Activated T-cell treated with anti-CD3 and anti-CD28 coated beads for 48 hours (primary cell): Measurements from ENCODE around the gene ZNF782.
"Not testable (repeated sequence)": the region's sequence is repeated elsewhere in the genome, so short reads cannot be mapped to it uniquely, and the experiment has no call there.

Experiments
- DNase-seq: peaks from one replicate; pipeline ENCODE4 v3.0.0-alpha.2; 2020; ENCODE audit warnings: low read depth

ZNF782 gene

GRCh38 chr9:96854651-96855273 lies 448 bp upstream of the ZNF782 start:
- no peak for DNase-seq

GRCh38 chr9:96852676-96853075 lies 1.6 kb downstream of the ZNF782 start:
- DNase-seq, result no peak

GRCh38 chr9:96844040-96844439 lies 10.3 kb downstream of the ZNF782 start:
- no peak for DNase-seq

- no peak for DNase-seq
These were observed 35.8 kb downstream of the ZNF782 start for GRCh38 chr9:96818533-96818932.

GRCh38 chr9:96817973-96818372 lies 36.3 kb downstream of the ZNF782 start:
- DNase-seq, result no peak

- DNase-seq, result no peak
These were observed 40.7 kb downstream of the ZNF782 start for GRCh38 chr9:96813607-96814006.

GRCh38 chr9:96798959-96799358 lies 55.4 kb downstream of the ZNF782 start:
- DNase-seq, result not testable (repeated sequence)

- no peak for DNase-seq
These were observed 70.3 kb downstream of the ZNF782 start for GRCh38 chr9:96784021-96784420.

- DNase-seq, result no peak
These were observed 72.1 kb downstream of the ZNF782 start for GRCh38 chr9:96782235-96782634.

- DNase-seq, result no peak
These were observed 72.8 kb downstream of the ZNF782 start for GRCh38 chr9:96781552-96781951.

GRCh38 chr9:96779089-96779488 lies 75.2 kb downstream of the ZNF782 start:
- no peak for DNase-seq

GRCh38 chr9:96777426-96777864 lies 76.9 kb downstream of the ZNF782 start:
- DNase-seq, result no peak

- no peak for DNase-seq
These were observed 83.2 kb downstream of the ZNF782 start for GRCh38 chr9:96771124-96771523.

GRCh38 chr9:96769989-96770388 lies 84.3 kb downstream of the ZNF782 start:
- no peak for DNase-seq
